Measurements from ENCODE around the gene STAB1. TPM values are rescaled to one million over a fixed set of nuclear protein-coding genes. Genes with fewer than 3 reads are reported as not detected.

STAB1 gene
- total RNA-seq = 100 to 1,000 TPM in 1 of 2 donors, 10 to 100 TPM in 1; 51.4 to 111 TPM
- long read RNA-seq, partial matches to known transcripts = 17 of 31 reads
- long read RNA-seq, other reads (novel, unspliced or antisense) = 14 of 31 reads

GRCh38 chr3:52494886-52495495 lies at the start of gene STAB1:
Gene STAB1 (plus strand): TSS chr3:52495338. CDS start chr3:52495414, 76 bp downstream.
- ATAC-seq (no peak), DNase-seq (peak in 1 of 2 donors; percentile 29)
- intact Hi-C loops (cut with DNase I, micrococcal nuclease) = no loop called here

GRCh38 chr3:52446042-52446441 lies 49.1 kb upstream of the STAB1 start:
- ATAC-seq (no peak), DNase-seq (no peak)
- intact Hi-C loops (cut with DNase I, micrococcal nuclease) = no loop called here

GRCh38 chr3:52446631-52447511 lies 48.3 kb upstream of the STAB1 start:
- intact Hi-C loops (cut with DNase I, micrococcal nuclease) = no loop called here
- ATAC-seq (peak; percentile 37), DNase-seq (peak in 1 of 2 donors; percentile 68)

- no peak for ATAC-seq
- DNase-seq = no peak
- intact Hi-C loops (cut with DNase I, micrococcal nuclease) = no loop called here
Observed at GRCh38 chr3:52447512-52448355, 47.4 kb upstream of the STAB1 start.

- DNase-seq (no peak), ATAC-seq (no peak)
- intact Hi-C loops (cut with DNase I, micrococcal nuclease) = no loop called here
Observed at GRCh38 chr3:52450489-52451236, 44.5 kb upstream of the STAB1 start.

- intact Hi-C loops (cut with DNase I, micrococcal nuclease) = no loop called here
- DNase-seq (no peak), ATAC-seq (no peak)
Observed at GRCh38 chr3:52451237-52452083, 43.7 kb upstream of the STAB1 start.

GRCh38 chr3:52452126-52452525 lies 43.0 kb upstream of the STAB1 start:
- no peak for DNase-seq
- no peak for ATAC-seq
- intact Hi-C loops (cut with DNase I, micrococcal nuclease) = no loop called here

GRCh38 chr3:52452570-52453221 lies 42.4 kb upstream of the STAB1 start:
- intact Hi-C loops (cut with DNase I, micrococcal nuclease) = no loop called here
- no peak for DNase-seq

GRCh38 chr3:52453496-52454249 lies 41.5 kb upstream of the STAB1 start, which contains the start of gene TNNC1:
Gene TNNC1 (minus strand): TSS chr3:52454041. CDS start chr3:52454015, 26 bp downstream.
- no peak for ATAC-seq
- intact Hi-C loops (cut with DNase I, micrococcal nuclease) = no loop called here
- no peak for DNase-seq

More at GRCh38 chr3:52452570-52453221, 42.4 kb upstream of the STAB1 start:
- no peak for ATAC-seq

GRCh38 chr3:52454250-52454937 lies 40.7 kb upstream of the STAB1 start:
- ATAC-seq (peak; percentile 6), DNase-seq (peak in 1 of 2 donors; percentile 37)
- intact Hi-C loops (cut with DNase I, micrococcal nuclease) = no loop called here

GRCh38 chr3:52454938-52455282 lies 40.2 kb upstream of the STAB1 start:
- no peak for DNase-seq
- intact Hi-C loops (cut with DNase I, micrococcal nuclease) = no loop called here
- peak; percentile 18 for ATAC-seq

GRCh38 chr3:52455283-52456168 lies 39.6 kb upstream of the STAB1 start, which contains the start of gene NISCH:
Gene NISCH (plus strand): TSS chr3:52455604. CDS start chr3:52455642, 38 bp downstream.
- peak; percentile 86 to 95 for DNase-seq
- intact Hi-C loops (cut with DNase I, micrococcal nuclease) = no loop called here

GRCh38 chr3:52456169-52456799 lies 38.9 kb upstream of the STAB1 start:
- no peak for ATAC-seq
- intact Hi-C loops (cut with DNase I, micrococcal nuclease) = no loop called here
- DNase-seq = no peak

More at GRCh38 chr3:52455283-52456168, 39.6 kb upstream of the STAB1 start, which contains the start of gene NISCH:
- peak; percentile 91 for ATAC-seq

- intact Hi-C loops (cut with DNase I, micrococcal nuclease) = no loop called here
- no peak for DNase-seq
- no peak for ATAC-seq
Observed at GRCh38 chr3:52456800-52457183, 38.3 kb upstream of the STAB1 start.

Measured in left colon (tissue), 2 donors.